Midbrain (tissue), 1 donor: ENCODE results near the gene ADGRD1.

Experiments
- DNase-seq: peaks from one replicate; lab custom pipeline; 2025; lab: John Stamatoyannopoulos, UW

Gene ADGRD1

GRCh38 chr12:131072451-131073230 is 118.9 kb downstream of the ADGRD1 start:
- no peak for DNase-seq

- no peak for DNase-seq
These were observed 120.7 kb downstream of the ADGRD1 start for GRCh38 chr12:131074221-131075083.

DNA sequence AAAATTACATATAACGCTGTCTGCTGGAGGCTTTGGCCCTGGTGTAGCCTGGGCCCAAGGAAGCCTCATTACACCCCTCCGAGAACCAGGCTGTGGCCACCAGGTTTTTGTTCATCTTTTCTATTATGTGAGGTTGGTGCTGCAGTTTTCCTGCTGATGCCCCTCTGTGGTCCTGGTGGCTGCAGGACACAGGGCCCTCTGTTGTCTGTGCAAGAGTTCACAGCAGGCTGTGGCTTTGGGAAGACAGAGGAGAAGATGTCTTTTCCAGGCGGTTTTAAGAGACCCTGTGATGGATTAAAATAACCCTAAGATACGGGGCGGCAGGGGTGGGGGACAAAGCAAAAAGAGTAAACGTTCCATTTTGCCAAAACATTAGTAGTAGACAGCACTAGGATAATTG is 121.5 kb downstream of the ADGRD1 start:
- no peak for DNase-seq

DNA sequence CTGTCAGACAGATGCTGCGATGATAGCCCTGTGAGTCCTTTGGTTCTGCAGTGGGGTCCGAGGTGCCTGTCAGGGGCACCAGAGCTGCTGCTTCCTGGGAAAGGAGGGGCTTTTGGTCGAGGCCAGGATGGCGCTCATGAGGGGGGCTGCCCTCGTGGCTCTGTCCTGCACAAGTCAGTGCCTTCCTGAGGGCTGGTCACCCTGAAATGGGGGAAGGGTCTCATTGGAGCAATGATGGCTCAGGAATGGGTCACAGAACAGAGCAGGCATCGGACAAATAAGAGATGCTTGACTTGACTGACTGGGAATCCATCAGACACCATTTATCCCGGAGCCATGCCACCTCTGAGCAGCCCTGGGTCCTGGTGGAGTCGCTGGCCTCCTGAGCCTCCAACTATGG is 121.9 kb downstream of the ADGRD1 start:
- DNase-seq, result no peak

DNA sequence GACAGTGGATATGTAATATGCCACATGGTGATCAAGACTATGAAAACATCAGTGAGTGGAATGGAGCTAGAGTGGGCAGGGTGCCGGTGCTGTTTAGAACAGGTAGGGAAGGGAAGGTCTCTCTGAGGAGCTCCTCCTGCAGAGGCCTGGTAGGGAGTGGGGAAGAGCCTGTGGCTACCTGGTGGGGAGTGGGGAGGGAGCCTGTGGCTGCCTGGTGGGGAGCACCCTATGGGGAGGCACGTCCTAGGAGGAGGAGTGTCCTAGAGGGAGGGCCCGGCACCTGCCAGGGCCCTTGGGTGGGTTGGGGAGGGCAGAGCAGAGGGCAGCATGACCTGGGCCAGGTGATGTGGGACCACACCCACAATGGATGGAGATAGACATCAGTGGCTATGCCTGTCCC is 122.6 kb downstream of the ADGRD1 start:
- no peak for DNase-seq

DNA sequence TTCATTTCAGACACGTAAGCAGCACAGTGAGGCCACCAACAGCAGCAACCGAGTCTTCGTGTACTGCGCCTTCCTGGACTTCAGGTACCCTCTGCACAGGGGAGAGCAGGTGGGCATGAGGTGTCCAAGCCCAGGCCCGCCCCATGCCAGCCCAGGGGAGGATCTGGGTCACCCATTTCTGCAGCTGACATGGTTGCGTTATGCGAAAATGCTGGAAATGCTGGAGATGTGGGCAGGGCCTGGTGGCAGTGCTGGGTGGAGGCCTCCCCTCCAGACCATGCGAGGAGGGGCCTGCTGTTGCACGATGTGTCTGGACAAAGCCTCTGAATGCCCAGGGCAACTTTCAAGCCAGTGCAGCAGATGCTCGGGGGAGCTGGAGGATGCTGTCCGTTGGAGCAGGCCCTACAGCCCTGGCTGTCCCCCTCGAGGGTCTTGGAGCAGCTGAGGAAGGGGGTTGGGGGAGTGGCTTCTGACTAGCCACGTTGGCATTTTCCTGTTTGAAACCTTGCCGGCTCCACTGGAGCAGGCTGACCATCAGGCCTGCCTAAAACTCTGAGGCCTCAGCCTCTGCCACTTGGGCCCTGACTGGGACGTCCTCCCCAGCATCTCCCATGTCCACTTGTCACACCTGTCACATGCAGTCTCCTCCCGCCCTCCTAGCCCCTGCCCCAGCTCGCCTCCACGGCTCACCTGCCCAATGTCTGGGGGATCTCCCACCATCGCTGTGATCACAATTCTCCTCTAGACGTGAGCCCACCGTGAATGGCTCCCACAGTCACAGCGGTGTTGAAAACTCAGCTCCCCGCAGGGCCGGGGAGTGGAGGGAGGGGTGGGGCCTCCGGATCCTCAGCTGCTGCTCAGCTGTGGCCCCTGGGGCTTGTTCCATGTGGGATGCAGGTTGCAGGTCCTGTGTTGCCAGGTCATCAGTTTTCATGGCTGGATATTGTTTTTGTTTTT is 123.4 kb downstream of the ADGRD1 start:
- DNase-seq, result no peak

GRCh38 chr12:131077931-131078391 is 124.3 kb downstream of the ADGRD1 start:
- no peak for DNase-seq

DNA sequence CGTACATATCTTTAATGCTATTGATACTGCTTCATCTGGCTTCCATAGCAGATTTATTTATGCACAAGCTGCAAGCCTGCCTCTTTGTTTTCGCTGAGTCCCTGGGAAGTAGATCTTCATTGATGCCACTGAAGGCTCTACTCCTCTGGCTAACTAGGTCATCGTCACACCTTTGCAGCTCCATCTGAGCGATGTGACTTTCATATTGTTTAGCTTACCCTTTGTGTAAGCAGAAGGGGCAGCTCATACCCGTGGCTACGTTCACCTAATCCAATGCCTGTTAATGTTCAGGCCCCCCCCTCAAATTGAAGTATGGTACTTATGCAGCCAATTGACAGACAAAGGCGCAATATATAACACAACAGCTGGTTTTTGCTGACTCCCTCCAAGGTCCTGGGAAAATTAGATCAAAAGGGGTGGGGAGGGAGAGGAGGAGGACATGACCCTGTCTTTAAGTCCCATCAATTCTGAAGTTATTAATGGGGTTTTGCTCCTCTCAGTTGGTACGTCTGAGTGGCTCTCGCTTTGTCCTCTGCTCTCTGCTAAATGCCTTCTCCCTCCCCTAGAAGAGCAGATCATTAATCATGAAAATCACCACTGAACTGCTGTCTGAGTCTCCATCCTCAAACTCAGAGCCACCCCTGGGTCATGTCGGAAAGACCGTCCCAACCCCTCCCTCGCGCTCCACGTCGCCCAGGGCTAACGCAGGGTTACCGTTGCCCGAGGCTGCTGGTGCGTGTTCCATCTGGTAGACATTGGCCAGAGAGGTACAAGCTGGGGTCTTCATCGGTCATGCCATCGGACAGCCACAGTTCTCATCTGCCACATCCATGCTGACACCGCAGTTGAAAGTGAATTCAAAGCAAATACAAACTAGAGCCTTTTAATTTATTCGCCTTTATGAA is 128.8 kb downstream of the ADGRD1 start:
- no peak for DNase-seq

- DNase-seq, result no peak
These were observed 130.8 kb downstream of the ADGRD1 start for GRCh38 chr12:131084341-131085011.

DNA sequence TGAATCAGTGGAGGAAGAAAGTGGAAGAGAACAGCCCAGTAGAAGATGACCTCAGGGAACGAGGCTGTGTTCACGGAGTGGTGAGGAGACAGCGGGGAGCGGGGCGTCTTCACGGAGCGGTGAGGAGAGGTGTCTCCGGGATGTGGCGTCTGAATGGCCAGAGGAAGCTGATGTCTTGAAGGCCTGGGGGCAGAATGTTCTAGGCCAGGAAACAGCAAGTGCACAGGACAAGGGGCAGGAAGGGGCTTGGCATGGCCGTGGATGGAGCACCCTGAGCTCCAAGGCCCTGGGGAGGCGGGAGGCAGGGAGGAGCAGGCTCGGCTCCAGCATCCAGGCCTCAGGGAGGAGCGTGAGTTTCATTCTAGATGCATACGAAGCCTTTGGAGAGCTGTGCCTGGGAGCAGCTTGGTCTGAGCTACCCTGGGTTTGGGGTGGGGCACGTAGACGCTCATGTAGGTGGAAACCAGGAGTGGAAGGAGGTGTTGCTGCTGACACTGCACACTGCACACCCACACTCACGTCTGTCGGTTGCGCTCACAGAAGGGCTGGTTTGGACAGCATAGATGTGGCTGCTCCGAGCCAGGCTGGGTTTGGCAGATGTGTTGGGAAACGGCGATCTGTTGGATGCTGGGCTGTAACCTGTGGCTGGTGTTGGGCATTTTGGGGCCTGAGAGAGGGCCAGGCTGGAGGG is 131.6 kb downstream of the ADGRD1 start:
- no peak for DNase-seq

- no peak for DNase-seq
These were observed 132.3 kb downstream of the ADGRD1 start for GRCh38 chr12:131085816-131086591.

DNA sequence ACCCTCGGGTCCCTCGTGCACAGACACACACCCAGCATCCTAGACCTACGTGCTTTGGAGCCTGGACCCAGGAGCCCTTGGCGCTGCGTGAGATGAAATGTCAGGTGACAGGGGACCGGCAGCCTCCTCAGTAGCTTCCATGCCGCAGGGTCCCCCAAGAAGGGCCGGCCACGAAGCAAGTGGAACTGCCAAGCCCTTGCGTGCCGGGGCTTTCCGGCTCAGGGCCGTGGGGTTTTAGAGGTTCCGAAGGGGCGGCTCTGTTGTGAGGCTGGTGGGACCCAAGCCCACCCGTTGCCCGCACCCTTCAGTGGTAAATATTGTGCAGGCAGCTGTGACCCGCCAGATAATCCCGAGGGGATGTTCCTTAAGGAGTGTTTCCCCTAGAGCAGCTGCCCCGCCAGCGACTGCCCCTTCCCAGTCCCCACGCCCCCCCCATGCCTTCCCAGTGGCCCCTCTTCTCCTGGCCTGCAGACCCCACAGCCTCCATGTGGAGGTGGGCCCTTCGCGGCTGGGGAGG is 133.7 kb downstream of the ADGRD1 start:
- DNase-seq, result no peak

GRCh38 chr12:131087991-131088700 is 134.4 kb downstream of the ADGRD1 start:
- DNase-seq, result no peak

DNA sequence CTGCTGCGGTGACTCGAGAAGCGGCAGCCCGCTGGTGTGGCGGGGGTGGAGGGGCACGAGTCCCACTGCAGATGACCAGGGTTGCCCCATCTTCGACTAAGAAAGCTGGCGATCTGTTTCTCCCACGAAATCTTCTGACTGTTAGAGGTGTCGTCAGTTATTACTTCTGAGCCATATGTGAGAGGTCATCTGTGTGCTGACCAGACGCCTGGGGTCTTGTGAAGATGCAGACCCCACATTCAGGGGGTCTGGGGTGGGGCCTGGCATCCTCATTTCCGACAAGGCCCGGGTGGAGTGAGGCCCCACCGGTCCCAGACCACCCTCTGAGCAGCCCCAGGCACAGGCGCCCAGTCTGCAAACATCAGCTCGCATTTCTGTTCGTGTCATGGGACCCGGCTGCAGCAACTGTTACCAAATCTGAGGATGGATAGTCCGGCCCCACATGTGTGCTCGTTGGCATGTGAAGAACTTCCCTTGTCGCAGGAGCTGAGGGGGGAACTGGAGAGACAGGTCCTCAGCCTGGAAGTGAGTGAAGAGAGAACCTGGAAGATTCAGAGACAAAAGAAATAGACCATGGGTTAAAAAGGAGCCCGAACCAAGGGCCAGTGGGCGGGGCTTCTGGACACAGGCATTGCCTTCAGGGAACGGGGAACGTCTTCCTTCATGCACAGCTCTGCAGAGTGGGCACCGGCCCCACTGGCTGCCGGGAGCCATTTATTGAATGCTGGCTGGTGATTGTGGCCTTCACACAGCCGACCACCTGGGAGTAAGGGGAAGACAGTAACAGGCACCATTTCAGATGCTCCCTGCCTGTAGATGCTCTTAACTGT is 135.2 kb downstream of the ADGRD1 start:
- no peak for DNase-seq

DNA sequence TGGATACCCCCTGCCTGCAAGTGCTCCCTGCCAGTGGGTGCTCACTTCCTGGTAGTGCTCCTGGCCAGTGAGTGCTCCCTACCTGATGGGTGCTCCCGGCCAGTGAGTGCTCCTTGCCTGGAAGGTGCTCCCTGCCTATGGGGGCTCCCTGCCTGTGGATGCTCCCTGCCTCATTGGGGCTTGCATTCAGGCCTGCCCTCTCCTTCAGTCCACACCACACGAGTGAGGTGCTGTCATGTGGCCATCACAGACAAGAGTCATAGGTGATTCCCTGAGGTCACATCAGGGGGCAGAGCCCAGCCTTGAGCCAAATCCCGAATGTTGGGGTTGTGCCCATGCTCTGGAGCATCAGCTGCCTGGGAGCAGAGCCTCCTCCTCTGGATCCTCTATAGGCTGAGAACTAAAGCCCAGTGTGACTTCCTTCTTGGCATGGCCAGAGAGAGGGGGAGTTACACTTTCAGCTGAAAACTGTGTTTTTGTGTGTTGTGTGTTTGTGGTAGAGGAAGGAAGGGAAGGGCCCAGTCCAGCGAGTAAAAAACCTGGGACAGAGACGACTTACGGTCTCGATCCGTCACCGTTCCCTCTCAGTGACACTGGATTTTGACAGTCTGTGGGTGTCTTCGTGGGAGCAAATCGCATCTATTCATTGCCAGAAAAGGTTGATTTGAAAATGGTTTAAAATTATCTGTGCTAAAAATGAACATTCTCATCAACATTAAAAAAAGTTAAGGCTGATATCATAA is 136.0 kb downstream of the ADGRD1 start:
- no peak for DNase-seq
